ENCODE measurements around the gene FNDC3A. TPM values are rescaled to one million over a fixed set of nuclear protein-coding genes. Genes with fewer than 3 reads are reported as not detected.
"Not testable (repeated sequence)": the region's sequence is repeated elsewhere in the genome, so short reads cannot be mapped to it uniquely, and the experiment has no call there.

FNDC3A gene
- total and polyA plus RNA-seq, 4 donors: 25.2 to 89.5 (median 32.1) TPM

DNA sequence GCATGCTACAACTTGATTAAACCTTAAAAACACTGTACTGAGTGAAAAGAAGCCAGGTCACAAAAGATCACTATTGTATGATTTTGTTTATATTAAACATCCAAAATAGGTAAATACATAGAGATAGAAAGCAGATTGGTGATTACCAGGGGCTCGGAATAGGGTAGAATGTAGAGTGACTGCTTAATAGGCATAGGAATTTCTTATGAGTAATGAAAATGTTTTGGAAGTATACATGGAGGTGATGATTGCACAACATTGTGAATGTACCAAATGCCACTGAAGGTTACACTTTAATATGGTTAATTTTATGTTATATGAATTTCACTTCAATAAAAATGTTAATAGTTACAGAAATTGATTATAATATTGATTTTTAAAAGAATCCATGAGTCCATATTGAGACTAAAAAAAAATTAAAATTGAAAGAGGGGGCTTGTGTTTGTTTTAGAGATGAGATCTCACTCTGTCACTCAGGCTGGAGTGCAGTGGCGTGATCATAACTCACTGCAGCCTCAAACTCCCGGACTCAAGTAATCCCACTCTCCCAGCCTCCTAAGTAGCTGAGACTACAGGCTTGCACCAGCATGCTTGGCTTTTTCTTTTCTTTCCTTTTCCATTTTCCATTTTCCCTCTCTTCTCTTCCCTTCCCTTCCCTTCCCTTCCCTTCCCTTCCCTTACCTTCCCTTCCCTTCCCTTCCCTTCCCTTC, 85.1 kb downstream of the FNDC3A start:
- no peak overlapping the region for H3K9ac ChIP-seq (ENCODE audit: low read depth in 1 of 2, low read length in 2 of 2)
- 96% methylated on average over 3 of the region's 3 CpGs for WGBS
- TF ChIP-seq HNF4A (conservative IDR thresholded peaks at IDR 0.05) (no peak), NR2F2 (IDR thresholded peaks at IDR 0.05) (no peak), YY1 (IDR thresholded peaks at IDR 0.05) (no peak), SP1 (IDR thresholded peaks at IDR 0.05) (no peak), GABPA (IDR thresholded peaks at IDR 0.05 in 1 of 2, conservative IDR thresholded peaks at IDR 0.05 in 1 of 2) (no peak)
- TF ChIP-seq, protein P1, sequence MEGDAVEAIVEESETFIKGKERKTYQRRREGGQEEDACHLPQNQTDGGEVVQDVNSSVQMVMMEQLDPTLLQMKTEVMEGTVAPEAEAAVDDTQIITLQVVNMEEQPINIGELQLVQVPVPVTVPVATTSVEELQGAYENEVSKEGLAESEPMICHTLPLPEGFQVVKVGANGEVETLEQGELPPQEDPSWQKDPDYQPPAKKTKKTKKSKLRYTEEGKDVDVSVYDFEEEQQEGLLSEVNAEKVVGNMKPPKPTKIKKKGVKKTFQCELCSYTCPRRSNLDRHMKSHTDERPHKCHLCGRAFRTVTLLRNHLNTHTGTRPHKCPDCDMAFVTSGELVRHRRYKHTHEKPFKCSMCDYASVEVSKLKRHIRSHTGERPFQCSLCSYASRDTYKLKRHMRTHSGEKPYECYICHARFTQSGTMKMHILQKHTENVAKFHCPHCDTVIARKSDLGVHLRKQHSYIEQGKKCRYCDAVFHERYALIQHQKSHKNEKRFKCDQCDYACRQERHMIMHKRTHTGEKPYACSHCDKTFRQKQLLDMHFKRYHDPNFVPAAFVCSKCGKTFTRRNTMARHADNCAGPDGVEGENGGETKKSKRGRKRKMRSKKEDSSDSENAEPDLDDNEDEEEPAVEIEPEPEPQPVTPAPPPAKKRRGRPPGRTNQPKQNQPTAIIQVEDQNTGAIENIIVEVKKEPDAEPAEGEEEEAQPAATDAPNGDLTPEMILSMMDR (IDR thresholded peaks at IDR 0.05; ENCODE audit: low read depth, low read length, missing input control): no peak
- TF ChIP-seq, protein P2, sequence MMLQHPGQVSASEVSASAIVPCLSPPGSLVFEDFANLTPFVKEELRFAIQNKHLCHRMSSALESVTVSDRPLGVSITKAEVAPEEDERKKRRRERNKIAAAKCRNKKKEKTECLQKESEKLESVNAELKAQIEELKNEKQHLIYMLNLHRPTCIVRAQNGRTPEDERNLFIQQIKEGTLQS (IDR thresholded peaks at IDR 0.05): no peak
- TF ChIP-seq, protein P3, sequence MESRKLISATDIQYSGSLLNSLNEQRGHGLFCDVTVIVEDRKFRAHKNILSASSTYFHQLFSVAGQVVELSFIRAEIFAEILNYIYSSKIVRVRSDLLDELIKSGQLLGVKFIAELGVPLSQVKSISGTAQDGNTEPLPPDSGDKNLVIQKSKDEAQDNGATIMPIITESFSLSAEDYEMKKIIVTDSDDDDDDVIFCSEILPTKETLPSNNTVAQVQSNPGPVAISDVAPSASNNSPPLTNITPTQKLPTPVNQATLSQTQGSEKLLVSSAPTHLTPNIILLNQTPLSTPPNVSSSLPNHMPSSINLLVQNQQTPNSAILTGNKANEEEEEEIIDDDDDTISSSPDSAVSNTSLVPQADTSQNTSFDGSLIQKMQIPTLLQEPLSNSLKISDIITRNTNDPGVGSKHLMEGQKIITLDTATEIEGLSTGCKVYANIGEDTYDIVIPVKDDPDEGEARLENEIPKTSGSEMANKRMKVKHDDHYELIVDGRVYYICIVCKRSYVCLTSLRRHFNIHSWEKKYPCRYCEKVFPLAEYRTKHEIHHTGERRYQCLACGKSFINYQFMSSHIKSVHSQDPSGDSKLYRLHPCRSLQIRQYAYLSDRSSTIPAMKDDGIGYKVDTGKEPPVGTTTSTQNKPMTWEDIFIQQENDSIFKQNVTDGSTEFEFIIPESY (IDR thresholded peaks at IDR 0.05): no peak

DNA sequence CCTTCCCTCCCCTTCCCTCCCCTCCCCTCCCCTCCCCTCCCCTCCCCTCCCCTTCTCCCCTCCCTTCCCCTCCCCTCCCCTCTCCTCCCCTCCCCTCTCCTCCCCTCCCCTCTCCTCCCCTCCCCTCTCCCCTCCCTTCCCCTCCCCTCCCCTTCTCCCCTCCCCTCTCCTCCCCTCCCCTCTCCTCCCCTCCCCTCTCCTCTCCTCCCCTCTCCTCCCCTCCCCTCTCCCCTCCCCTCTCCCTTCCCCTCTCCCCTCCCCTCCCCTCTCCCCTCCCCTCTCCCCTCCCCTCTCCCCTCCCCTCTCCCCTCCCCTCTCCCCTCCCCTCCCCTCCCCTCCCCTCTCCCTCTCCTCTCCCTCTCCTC, 85.7 kb downstream of the FNDC3A start:
- H3K9ac ChIP-seq (ENCODE audit: low read depth in 1 of 2, low read length in 2 of 2); H3K36me3 ChIP-seq (ENCODE audit: control insufficient read depth in 4 of 4, insufficient read depth in 3 of 4, low read depth in 1 of 4, low read length in 3 of 4); H3K9me3 ChIP-seq (ENCODE audit: control insufficient read depth in 4 of 4, low read length in 3 of 4); DNase-seq (ENCODE audit: low spot score); H3K4me1 ChIP-seq (ENCODE audit: control insufficient read depth in 4 of 4, insufficient read depth in 4 of 4, low read length in 3 of 4); H3K4me3 ChIP-seq (ENCODE audit: low read depth in 1 of 3, low read length in 3 of 3); H3K27ac ChIP-seq (ENCODE audit: low read depth in 1 of 2, low read length in 2 of 2); H3K27me3 ChIP-seq (ENCODE audit: control insufficient read depth in 4 of 4, insufficient read depth in 4 of 4, low read length in 3 of 4): not testable (repeated sequence)

More for the DNA sequence above, 85.1 kb downstream of the FNDC3A start:
- Histone ChIP-seq H3K27ac (ENCODE audit: low read depth in 1 of 2, low read length in 2 of 2) (no peak overlapping the region), H3K36me3 (ENCODE audit: control insufficient read depth in 4 of 4, insufficient read depth in 3 of 4, low read depth in 1 of 4, low read length in 3 of 4) (no peaks in the 10 kb centered on the region), H3K9me3 (ENCODE audit: control insufficient read depth in 4 of 4, low read length in 3 of 4) (no peaks in the 10 kb centered on the region), H3K27me3 (ENCODE audit: control insufficient read depth in 4 of 4, insufficient read depth in 4 of 4, low read length in 3 of 4) (no peaks in the 10 kb centered on the region), H3K4me1 (ENCODE audit: control insufficient read depth in 4 of 4, insufficient read depth in 4 of 4, low read length in 3 of 4) (no peaks in the 10 kb centered on the region), H3K4me3 (ENCODE audit: low read depth in 1 of 3, low read length in 3 of 3) (no peak overlapping the region)
- no peak for DNase-seq (ENCODE audit: low spot score)

DNA sequence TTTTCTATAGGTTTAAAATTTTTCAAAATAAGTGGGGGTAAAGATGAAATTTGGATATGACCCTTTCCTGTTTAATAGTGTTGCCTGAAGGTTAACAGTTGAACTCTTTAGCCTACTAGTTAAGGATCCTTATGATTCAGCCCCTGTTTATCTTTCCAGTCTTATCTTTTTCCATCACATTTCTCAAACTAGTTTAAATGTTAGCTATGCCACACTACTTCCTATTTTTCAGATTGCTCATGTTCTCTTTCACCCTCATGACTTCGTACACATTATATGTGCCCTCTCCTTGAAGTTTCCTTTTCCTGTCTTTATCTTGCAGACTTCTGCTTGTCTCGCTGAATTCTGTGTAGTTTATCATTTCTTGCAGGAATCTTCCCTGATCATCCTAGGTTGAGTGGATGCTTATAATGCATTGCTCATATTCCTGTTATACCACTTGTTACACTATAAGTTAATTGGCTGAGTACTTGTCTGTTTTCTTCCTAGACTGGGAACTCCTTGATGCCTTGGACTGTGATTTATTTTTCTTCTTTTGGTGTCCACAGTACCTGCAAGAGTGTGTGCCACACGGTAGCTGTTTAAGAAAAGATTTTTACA, 86.7 kb downstream of the FNDC3A start:
- Histone ChIP-seq H3K9me3 (ENCODE audit: control insufficient read depth in 4 of 4, low read length in 3 of 4) (no peaks in the 10 kb centered on the region), H3K27me3 (ENCODE audit: control insufficient read depth in 4 of 4, insufficient read depth in 4 of 4, low read length in 3 of 4) (no peaks in the 10 kb centered on the region), H3K4me1 (ENCODE audit: control insufficient read depth in 4 of 4, insufficient read depth in 4 of 4, low read length in 3 of 4) (no peaks in the 10 kb centered on the region), H3K9ac (ENCODE audit: low read depth in 1 of 2, low read length in 2 of 2) (no peak overlapping the region), H3K4me3 (ENCODE audit: low read depth in 1 of 3, low read length in 3 of 3) (no peak overlapping the region), H3K36me3 (ENCODE audit: control insufficient read depth in 4 of 4, insufficient read depth in 3 of 4, low read depth in 1 of 4, low read length in 3 of 4) (no peaks in the 10 kb centered on the region), H3K27ac (ENCODE audit: low read depth in 1 of 2, low read length in 2 of 2) (no peak overlapping the region)
- TF ChIP-seq HNF4A (conservative IDR thresholded peaks at IDR 0.05) (no peak), GABPA (IDR thresholded peaks at IDR 0.05 in 1 of 2, conservative IDR thresholded peaks at IDR 0.05 in 1 of 2) (no peak), FOXA1 (IDR thresholded peaks at IDR 0.05) (no peak), JUND (IDR thresholded peaks at IDR 0.05) (no peak), FOXA2 (IDR thresholded peaks at IDR 0.05) (no peak), HNF4G (IDR thresholded peaks at IDR 0.05) (no peak), EGR1 (IDR thresholded peaks at IDR 0.05; ENCODE audit: low read depth in 2 of 2) (no peak), TAF1 (conservative IDR thresholded peaks at IDR 0.05) (no peak)
- TF ChIP-seq, protein P4, sequence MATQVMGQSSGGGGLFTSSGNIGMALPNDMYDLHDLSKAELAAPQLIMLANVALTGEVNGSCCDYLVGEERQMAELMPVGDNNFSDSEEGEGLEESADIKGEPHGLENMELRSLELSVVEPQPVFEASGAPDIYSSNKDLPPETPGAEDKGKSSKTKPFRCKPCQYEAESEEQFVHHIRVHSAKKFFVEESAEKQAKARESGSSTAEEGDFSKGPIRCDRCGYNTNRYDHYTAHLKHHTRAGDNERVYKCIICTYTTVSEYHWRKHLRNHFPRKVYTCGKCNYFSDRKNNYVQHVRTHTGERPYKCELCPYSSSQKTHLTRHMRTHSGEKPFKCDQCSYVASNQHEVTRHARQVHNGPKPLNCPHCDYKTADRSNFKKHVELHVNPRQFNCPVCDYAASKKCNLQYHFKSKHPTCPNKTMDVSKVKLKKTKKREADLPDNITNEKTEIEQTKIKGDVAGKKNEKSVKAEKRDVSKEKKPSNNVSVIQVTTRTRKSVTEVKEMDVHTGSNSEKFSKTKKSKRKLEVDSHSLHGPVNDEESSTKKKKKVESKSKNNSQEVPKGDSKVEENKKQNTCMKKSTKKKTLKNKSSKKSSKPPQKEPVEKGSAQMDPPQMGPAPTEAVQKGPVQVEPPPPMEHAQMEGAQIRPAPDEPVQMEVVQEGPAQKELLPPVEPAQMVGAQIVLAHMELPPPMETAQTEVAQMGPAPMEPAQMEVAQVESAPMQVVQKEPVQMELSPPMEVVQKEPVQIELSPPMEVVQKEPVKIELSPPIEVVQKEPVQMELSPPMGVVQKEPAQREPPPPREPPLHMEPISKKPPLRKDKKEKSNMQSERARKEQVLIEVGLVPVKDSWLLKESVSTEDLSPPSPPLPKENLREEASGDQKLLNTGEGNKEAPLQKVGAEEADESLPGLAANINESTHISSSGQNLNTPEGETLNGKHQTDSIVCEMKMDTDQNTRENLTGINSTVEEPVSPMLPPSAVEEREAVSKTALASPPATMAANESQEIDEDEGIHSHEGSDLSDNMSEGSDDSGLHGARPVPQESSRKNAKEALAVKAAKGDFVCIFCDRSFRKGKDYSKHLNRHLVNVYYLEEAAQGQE (IDR thresholded peaks at IDR 0.05): no peak
- TF ChIP-seq, protein P2 (IDR thresholded peaks at IDR 0.05): no peak
- TF ChIP-seq, protein P3 (IDR thresholded peaks at IDR 0.05): no peak
- TF ChIP-seq, protein P5, sequence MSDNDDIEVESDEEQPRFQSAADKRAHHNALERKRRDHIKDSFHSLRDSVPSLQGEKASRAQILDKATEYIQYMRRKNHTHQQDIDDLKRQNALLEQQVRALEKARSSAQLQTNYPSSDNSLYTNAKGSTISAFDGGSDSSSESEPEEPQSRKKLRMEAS (IDR thresholded peaks at IDR 0.05): no peak
- no peak for DNase-seq (ENCODE audit: low spot score)
- 80% methylated on average over 3 of the region's 3 CpGs for WGBS
